ENCODE results near the gene PSMD4. TPM values are rescaled to one million over a fixed set of nuclear protein-coding genes. Genes with fewer than 3 reads are reported as not detected.
"Not testable (repeated sequence)": the region's sequence is repeated elsewhere in the genome, so short reads cannot be mapped to it uniquely, and the experiment has no call there.

Gene PSMD4
- total RNA-seq, 2 donors from 2014 or later, result 103 to 158 TPM

- no peaks in the 10 kb centered on the region for H3K27me3 ChIP-seq
- H3K27ac ChIP-seq, result no peak overlapping the region
- DNase-seq, result no peak
- H3K4me1 ChIP-seq, result no peaks in the 10 kb centered on the region
- TF ChIP-seq, protein P1, sequence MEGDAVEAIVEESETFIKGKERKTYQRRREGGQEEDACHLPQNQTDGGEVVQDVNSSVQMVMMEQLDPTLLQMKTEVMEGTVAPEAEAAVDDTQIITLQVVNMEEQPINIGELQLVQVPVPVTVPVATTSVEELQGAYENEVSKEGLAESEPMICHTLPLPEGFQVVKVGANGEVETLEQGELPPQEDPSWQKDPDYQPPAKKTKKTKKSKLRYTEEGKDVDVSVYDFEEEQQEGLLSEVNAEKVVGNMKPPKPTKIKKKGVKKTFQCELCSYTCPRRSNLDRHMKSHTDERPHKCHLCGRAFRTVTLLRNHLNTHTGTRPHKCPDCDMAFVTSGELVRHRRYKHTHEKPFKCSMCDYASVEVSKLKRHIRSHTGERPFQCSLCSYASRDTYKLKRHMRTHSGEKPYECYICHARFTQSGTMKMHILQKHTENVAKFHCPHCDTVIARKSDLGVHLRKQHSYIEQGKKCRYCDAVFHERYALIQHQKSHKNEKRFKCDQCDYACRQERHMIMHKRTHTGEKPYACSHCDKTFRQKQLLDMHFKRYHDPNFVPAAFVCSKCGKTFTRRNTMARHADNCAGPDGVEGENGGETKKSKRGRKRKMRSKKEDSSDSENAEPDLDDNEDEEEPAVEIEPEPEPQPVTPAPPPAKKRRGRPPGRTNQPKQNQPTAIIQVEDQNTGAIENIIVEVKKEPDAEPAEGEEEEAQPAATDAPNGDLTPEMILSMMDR (IDR thresholded peaks at IDR 0.05), result no peak
- no peak overlapping the region for H3K9ac ChIP-seq (ENCODE audit: low read depth in 2 of 2, low read length in 2 of 2)
- H3K9me3 ChIP-seq, result no peaks in the 10 kb centered on the region
- intact Hi-C loops (cut with DNase I), result no loop called here
- H3K4me3 ChIP-seq, result no peak overlapping the region
- no peaks in the 10 kb centered on the region for H3K36me3 ChIP-seq
Measured at GRCh38 chr1:151273924-151274466, 19.5 kb downstream of the PSMD4 start.

DNA sequence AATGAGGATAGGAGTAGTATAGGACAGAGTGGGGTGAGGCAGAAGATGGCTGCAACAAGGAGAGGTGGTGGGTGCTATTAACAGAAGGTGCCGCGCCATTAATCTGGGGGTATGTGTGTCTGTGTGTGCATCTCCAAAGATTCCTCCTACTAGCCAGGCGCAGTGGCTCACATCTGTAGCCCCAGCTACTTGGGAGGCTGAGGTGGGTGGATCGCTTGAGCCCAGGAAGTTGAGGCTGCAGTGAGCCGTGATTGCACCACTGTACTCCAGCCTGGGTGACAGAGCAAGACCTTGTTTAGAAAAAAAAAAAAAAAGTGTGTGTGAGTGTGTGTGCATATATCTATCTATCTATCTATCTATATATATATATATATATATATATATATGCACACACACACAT lies 20.8 kb downstream of the PSMD4 start:
- intact Hi-C loops (cut with DNase I); H3K27ac ChIP-seq; H3K27me3 ChIP-seq; H3K9me3 ChIP-seq; H3K4me3 ChIP-seq; H3K36me3 ChIP-seq; DNase-seq; H3K4me1 ChIP-seq; H3K9ac ChIP-seq (ENCODE audit: low read depth in 2 of 2, low read length in 2 of 2): not testable (repeated sequence)

DNA sequence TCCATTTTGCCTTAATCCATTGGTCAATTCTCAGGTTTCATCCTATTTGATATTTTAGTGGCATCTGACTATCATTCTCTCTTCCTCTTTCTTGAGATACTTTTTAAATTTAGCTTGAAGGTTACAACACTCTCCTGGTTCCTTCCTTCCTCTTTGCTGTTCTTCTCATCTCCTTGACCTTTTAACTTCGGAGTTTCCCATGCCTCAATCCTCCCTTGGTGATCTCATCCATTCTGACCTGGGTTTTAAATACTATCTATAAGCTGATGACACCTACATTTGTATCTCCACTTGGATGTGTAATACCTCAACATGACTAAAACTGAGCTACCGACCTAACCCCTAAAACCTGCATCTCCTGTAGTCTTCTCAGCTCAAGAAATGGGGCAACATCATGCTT lies 22.7 kb downstream of the PSMD4 start:
- Histone ChIP-seq H3K36me3 (no peaks in the 10 kb centered on the region), H3K9me3 (no peaks in the 10 kb centered on the region), H3K4me3 (no peak overlapping the region), H3K27ac (no peak overlapping the region), H3K27me3 (no peaks in the 10 kb centered on the region), H3K4me1 (no peaks in the 10 kb centered on the region), H3K9ac (ENCODE audit: low read depth in 2 of 2, low read length in 2 of 2) (no peak overlapping the region)
- TF ChIP-seq, protein P1 (IDR thresholded peaks at IDR 0.05), result no peak
- no peak for DNase-seq
- intact Hi-C loops (cut with DNase I), result no loop called here

GRCh38 chr1:151281225-151281968 lies 26.9 kb downstream of the PSMD4 start:
- Histone ChIP-seq H3K9me3 (no peaks in the 10 kb centered on the region), H3K9ac (ENCODE audit: low read depth in 2 of 2, low read length in 2 of 2) (peak overlapping the region; percentile 83 to 95), H3K4me3 (peak overlapping the region; percentile 92), H3K4me1 (peaks cover 4% of the 10 kb centered on the region), H3K36me3 (peaks cover 4% of the 10 kb centered on the region), H3K27ac (peak overlapping the region; percentile 91), H3K27me3 (no peaks in the 10 kb centered on the region)
- TF ChIP-seq, protein P1 (IDR thresholded peaks at IDR 0.05), result no peak
- intact Hi-C loops (cut with DNase I), result no loop called here
- peak; percentile 98 for DNase-seq

GRCh38 chr1:151281969-151282882 lies 27.7 kb downstream of the PSMD4 start, which contains the start of gene ZNF687:
TSS of gene ZNF687 (plus strand) at chr1:151282299. CDS start at chr1:151286292, 3,993 bp downstream.
- H3K9ac ChIP-seq (ENCODE audit: low read depth in 2 of 2, low read length in 2 of 2), result peak within 1 kb of the TSS; percentile 95 to 96
- H3K27me3 ChIP-seq, result no peaks in the 10 kb centered on the region
- TF ChIP-seq, protein P1 (IDR thresholded peaks at IDR 0.05), result no peak
- peaks cover 9% of the 10 kb centered on the region for H3K36me3 ChIP-seq
- intact Hi-C loops (cut with DNase I), result no loop called here
- peak within 1 kb of the TSS; percentile 92 for H3K4me3 ChIP-seq
- H3K4me1 ChIP-seq, result peaks cover 4% of the 10 kb centered on the region
- no peaks in the 10 kb centered on the region for H3K9me3 ChIP-seq
- peak within 1 kb of the TSS; percentile 91 for H3K27ac ChIP-seq
- peak; percentile 100 for DNase-seq

Measured in colonic mucosa (tissue), 4 donors.